Upper lobe of right lung (tissue), 1 donor: Measurements from ENCODE around the gene TAX1BP1. TPM values are rescaled to one million over a fixed set of nuclear protein-coding genes. Genes with fewer than 3 reads are reported as not detected.

ENCODE experiments used
- ATAC-seq: fragments of 200-7000 bp; cut with Tn5 transposase; one replicate; pipeline ENCODE4 v1.9.1; 2020; ENCODE audit warnings: mild to moderate bottlenecking, moderate library complexity
- DNase-seq: peaks from one replicate; pipeline ENCODE4 v3.0.0-alpha.2; 2020
- H3K27ac ChIP-seq: fragments of 200-600 bp; one replicate; pipeline ENCODE4 v1.8.0; 2022
- H3K27me3 ChIP-seq: fragments of 200-600 bp; one replicate; pipeline ENCODE4 v1.8.0; 2022; ENCODE audit warnings: mild to moderate bottlenecking
- H3K36me3 ChIP-seq: fragments of 200-600 bp; one replicate; pipeline ENCODE4 v1.8.0; 2022
- H3K4me1 ChIP-seq: fragments of 200-600 bp; one replicate; pipeline ENCODE4 v1.8.0; 2022
- H3K4me3 ChIP-seq: fragments of 200-600 bp; one replicate; pipeline ENCODE4 v1.8.0; 2022; ENCODE audit warnings: mild to moderate bottlenecking
- H3K9me3 ChIP-seq: fragments of 200-600 bp; one replicate; pipeline ENCODE4 v1.8.0; 2022
- CTCF ChIP-seq: fragments of 200-600 bp; IDR thresholded peaks from one replicate; pipeline ENCODE4 v1.8.0; 2022; ENCODE audit warnings: antibody characterized with exemption
- intact Hi-C: fragments of 100-400 bp; cut with DNase I; formaldehyde crosslinking; loops from one replicate; pipeline ENCODE4 v1.11.0; 2022
- total RNA-seq: library from RNA; stranded (reverse); fragmentation: NEBNext Ultra II Directional; extraction: Animal tissue kit (Norgen Biotek cat#: 25700); gene quantifications from one replicate; pipeline ENCODE4 v1.2.1, GENCODE V29; 2021
- donor health status: DM: no; HTN: yes; CAD: no; lungs with severe emphysema.

Gene TAX1BP1
- total RNA-seq, 1 donor from 2014 or later = 109 TPM

DNA sequence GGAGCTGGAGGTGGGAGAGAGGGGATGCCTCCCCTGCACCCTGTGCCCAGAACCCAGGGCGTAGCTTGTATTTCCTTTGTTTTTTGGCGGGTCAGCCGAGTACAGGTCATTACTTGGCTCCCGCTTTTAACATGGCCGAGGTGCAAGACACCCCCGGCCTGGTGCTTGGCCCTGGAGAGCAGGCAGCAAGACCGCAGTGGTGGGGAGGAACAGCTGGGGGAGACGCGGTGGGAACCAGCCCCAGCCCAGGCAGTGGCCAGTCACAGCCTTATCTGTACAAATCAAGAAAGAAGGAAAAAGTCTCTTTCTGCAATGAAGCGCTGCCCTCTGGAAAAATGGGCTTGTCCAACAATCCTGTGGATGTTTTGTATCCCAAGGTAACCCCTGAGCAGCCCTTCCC is 99.1 kb downstream of the TAX1BP1 start:
- no peak overlapping the region for H3K4me3 ChIP-seq
- H3K9me3 ChIP-seq = no peaks in the 10 kb centered on the region
- DNase-seq (no peak), ATAC-seq (no peak)
- no peaks in the 10 kb centered on the region for H3K4me1 ChIP-seq
- peaks cover 21% of the 10 kb centered on the region for H3K36me3 ChIP-seq
- H3K27me3 ChIP-seq = no peaks in the 10 kb centered on the region
- TF ChIP-seq CTCF = no peak
- intact Hi-C loops = no loop called here
- H3K27ac ChIP-seq = no peak overlapping the region

- no peak for ATAC-seq
- Histone ChIP-seq H3K36me3 (peaks cover 15% of the 10 kb centered on the region), H3K9me3 (no peaks in the 10 kb centered on the region), H3K27me3 (no peaks in the 10 kb centered on the region), H3K27ac (no peak overlapping the region), H3K4me3 (no peak overlapping the region), H3K4me1 (no peaks in the 10 kb centered on the region)
- no peak for TF ChIP-seq CTCF
- no peak for DNase-seq
- intact Hi-C loops = no loop called here
Observed at GRCh38 chr7:27840313-27840712, 100.4 kb downstream of the TAX1BP1 start.

- DNase-seq = no peak
- peaks cover 15% of the 10 kb centered on the region for H3K36me3 ChIP-seq
- H3K4me3 ChIP-seq = no peak overlapping the region
- no peak for ATAC-seq
- no peaks in the 10 kb centered on the region for H3K27me3 ChIP-seq
- no peaks in the 10 kb centered on the region for H3K4me1 ChIP-seq
- intact Hi-C loops = no loop called here
- TF ChIP-seq CTCF = no peak
- no peaks in the 10 kb centered on the region for H3K9me3 ChIP-seq
- H3K27ac ChIP-seq = no peak overlapping the region
Observed at GRCh38 chr7:27840760-27841364, 100.9 kb downstream of the TAX1BP1 start.

DNA sequence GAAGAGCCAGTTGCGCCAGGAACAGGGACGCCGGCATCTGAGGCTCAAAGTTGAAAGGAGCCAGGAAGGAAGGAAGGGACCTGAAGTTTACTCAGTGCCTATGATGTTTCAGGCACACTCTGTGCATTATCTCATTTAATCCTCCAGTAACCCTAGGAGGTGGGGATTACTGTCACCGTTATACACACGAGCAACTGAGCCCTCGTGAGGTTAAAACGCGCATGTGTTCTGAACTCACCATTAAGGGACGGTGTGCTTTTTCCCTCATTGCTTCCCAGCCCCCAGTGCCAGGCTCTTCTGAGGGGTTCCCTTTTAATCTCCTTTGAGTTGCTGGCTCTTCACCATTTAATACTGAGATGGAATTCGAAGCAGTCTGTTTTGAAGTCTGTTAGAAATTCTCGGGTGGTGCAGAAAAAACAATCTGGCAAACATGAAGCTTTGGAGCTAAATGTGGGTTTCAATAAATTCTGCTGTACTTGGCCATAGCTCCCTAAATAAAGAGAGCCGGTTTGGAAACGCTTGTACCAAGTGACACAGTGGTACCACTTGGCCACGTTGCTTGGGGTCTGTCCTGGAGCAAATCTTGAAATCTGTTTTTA is 102.2 kb downstream of the TAX1BP1 start:
- Histone ChIP-seq H3K4me1 (no peaks in the 10 kb centered on the region), H3K27me3 (no peaks in the 10 kb centered on the region), H3K9me3 (no peaks in the 10 kb centered on the region), H3K4me3 (no peak overlapping the region), H3K27ac (no peak overlapping the region), H3K36me3 (peaks cover 15% of the 10 kb centered on the region)
- no peak for TF ChIP-seq CTCF
- ATAC-seq (no peak), DNase-seq (no peak)
- intact Hi-C loops = no loop called here

DNA sequence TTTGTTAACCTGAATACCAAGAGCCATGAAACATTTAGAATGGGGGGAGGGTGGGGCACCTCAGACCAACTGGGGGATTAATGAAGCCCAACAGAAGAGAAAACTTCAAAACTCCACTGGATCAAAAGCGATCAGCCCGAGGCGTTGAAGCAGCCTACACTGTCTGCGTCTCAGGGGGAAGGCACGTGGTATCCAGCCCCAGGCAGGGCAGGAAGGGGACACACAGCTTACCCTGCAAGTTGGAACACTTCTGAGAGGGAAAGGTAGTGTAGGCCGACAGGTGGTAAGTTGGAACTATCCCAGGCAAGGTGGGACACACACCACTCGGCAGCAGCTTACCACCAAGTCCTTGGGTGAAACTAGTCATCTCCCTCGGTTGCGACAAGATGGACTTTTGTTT is 102.9 kb downstream of the TAX1BP1 start:
- ATAC-seq (no peak), DNase-seq (no peak)
- no peaks in the 10 kb centered on the region for H3K4me1 ChIP-seq

More for the DNA sequence above, 102.9 kb downstream of the TAX1BP1 start:
- intact Hi-C loops = no loop called here
- no peak overlapping the region for H3K4me3 ChIP-seq
- H3K36me3 ChIP-seq = peaks cover 15% of the 10 kb centered on the region
- H3K27me3 ChIP-seq = no peaks in the 10 kb centered on the region
- H3K27ac ChIP-seq = no peak overlapping the region
- no peaks in the 10 kb centered on the region for H3K9me3 ChIP-seq
- no peak for TF ChIP-seq CTCF
